Small intestine (tissue), 7 donors: Measurements from ENCODE around the gene AKNAD1. TPM values are rescaled to one million over a fixed set of nuclear protein-coding genes. Genes with fewer than 3 reads are reported as not detected.
A peak's percentile ranks its signal among the peaks of the same experiment; 100 is the strongest.
"Not testable (repeated sequence)": the region's sequence is repeated elsewhere in the genome, so short reads cannot be mapped to it uniquely, and the experiment has no call there.

ENCODE experiments used
- DNase-seq, 2 donors: peaks; one replicate each; pipeline versions ENCODE4 v3.0.0 to v3.0.0-alpha.2; 2013
- FAIRE-seq: peaks from 2 replicates; lab custom pipeline; 2012; peaks lifted over from hg19 to GRCh38; lab: Jason Lieb, UNC
- H3K27ac ChIP-seq, 3 donors: one replicate each; pipeline ENCODE4 v1.5.1; 2013; ENCODE audit warnings: low read length in 2 of 3, mild to moderate bottlenecking in 2 of 3, control low read depth in 1 of 3, inconsistent platforms in 1 of 3, low read depth in 1 of 3, moderate library complexity in 1 of 3
- H3K27me3 ChIP-seq, 3 donors: one replicate each; pipeline ENCODE4 v1.6.1; 2013; ENCODE audit warnings: low read length in 3 of 3, inconsistent platforms in 1 of 3; ENCODE audit not compliant: control insufficient read depth in 3 of 3, insufficient read depth in 3 of 3
- H3K36me3 ChIP-seq, 3 donors: one replicate each; pipeline ENCODE4 v1.6.1; 2013; ENCODE audit warnings: low read length in 3 of 3, inconsistent platforms in 1 of 3, low read depth in 1 of 3, mild to moderate bottlenecking in 1 of 3, moderate library complexity in 1 of 3; ENCODE audit not compliant: control insufficient read depth in 3 of 3, insufficient read depth in 2 of 3
- H3K4me1 ChIP-seq, 3 donors: one replicate each; pipeline ENCODE4 v1.6.1; 2013; ENCODE audit warnings: low read length in 2 of 3, inconsistent platforms in 1 of 3, low read depth in 1 of 3, mild to moderate bottlenecking in 1 of 3, moderate library complexity in 1 of 3; ENCODE audit not compliant: control insufficient read depth in 3 of 3, insufficient read depth in 2 of 3
- H3K4me3 ChIP-seq, 3 donors: one replicate each; pipeline ENCODE4 v1.5.1; 2013; ENCODE audit warnings: low read length in 3 of 3, control low read depth in 1 of 3, inconsistent platforms in 1 of 3, low read depth in 1 of 3, mild to moderate bottlenecking in 1 of 3, moderate library complexity in 1 of 3
- H3K9me3 ChIP-seq, 2 donors: one replicate each; pipeline ENCODE4 v1.6.1; 2013; ENCODE audit warnings: low read depth in 1 of 2, low read length in 1 of 2; ENCODE audit not compliant: control insufficient read depth in 2 of 2, insufficient read depth in 1 of 2
- WGBS, 3 donors: extraction: QIAGEN DNeasy Blood & Tissue Kit; methylation state at CpG; one replicate each; pipeline ENCODE4 v1.1.7; 2013; 5-methylcytosine and 5-hydroxymethylcytosine counted together
- polyA plus RNA-seq, 4 donors: library from polyadenylated mRNA; stranded (reverse) in 3 of 4; unstranded in 1 of 4; fragments of 200-250 nt in 3 of 4; fragments of 120-200 nt in 1 of 4; gene quantifications; one replicate each; pipeline versions ENCODE4 v1.2.1 to v1.2.3, GENCODE V29; 2013
- donor health status: healthy with polysubstance abuse.
- donor health status: control.
- donor health status: control.
- donor health status: Bipolar disorder and iron deficiency.
- donor health status: healthy.

Gene AKNAD1
- polyA plus RNA-seq, 4 donors, result 0.03 to 0.22 TPM; not detected in 2

DNA sequence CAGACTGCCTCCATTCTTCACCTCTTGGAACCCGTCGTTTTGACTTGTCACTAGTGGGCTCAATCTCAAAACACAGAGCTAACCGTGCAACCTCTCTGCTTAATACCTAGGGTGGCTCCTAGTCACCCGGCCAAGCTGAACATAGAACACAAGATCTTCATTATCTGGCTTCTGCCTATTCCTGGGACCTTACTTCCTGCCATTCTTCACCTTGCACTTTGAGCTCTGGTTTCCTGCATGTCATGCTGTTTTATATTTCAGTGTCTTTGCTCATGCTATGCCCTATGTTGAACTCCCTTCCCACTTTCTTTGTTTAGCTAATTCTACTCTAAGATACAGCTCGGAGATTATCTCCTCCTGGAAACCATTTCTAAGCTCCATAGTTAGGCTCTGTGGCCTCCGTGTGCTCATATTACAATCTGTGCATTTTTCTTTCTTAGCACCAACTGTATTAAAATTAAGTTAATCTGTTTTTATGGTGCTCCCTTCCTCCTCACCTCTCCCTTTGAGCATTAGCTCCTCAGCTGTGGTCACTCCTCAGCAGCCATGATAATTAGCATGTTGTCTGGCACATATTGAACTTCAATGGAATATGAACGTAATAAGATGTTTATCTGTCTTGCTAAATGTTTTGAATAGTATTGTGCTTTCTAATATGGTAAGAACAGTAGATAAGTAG is 33.0 kb upstream of the AKNAD1 start:
- H3K27ac ChIP-seq, result peak overlapping the region; percentile 35 to 50 (median 37)
- no peaks in the 10 kb centered on the region for H3K9me3 ChIP-seq
- DNase-seq (peak; percentile 67 to 74), FAIRE-seq (no peak)
- H3K4me3 ChIP-seq, result no peak overlapping the region
- H3K36me3 ChIP-seq, result peaks cover 0 to 4% (median 0%) of the 10 kb centered on the region in 3 donors
- no peaks in the 10 kb centered on the region for H3K27me3 ChIP-seq
- peaks cover 3 to 10% (median 3%) of the 10 kb centered on the region in 3 donors for H3K4me1 ChIP-seq
- WGBS, 3 donors, result 64 to 70% (median 68%) methylated on average over 7 of the region's 7 CpGs

DNA sequence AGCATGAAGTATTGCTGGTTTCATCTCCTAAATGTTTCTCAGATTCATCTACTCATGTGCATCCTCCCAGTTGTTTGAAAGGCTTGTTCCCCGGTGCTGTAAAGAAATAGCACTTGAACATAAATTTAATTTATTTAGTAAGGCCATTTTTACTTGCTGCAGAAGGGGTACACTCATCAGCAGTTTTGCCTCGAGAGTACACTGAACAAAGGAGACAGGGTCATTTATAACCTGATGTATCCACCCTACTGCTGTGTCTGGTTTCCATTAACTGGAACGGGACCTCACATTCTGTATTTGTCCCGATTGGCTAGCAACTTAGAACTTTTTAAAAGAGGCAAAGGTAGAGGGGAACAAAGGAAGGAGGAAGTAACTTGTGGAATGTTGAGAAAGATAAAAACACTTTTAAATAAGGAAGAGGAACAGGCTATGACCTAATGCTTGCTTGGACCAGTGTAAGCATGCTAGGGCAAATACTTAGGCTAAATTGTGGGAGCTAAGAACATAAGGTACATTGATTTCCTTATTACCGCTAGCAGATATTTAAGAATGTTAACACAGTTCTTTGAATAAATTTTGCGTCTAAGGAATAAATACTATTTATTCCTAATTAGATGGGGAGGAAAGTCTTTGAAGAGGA is 32.2 kb upstream of the AKNAD1 start:
- not testable (repeated sequence) for H3K4me3 ChIP-seq, DNase-seq, H3K9me3 ChIP-seq, H3K36me3 ChIP-seq, FAIRE-seq, H3K4me1 ChIP-seq, H3K27me3 ChIP-seq
- peak overlapping the region in 1 of 3 donors; percentile 50 for H3K27ac ChIP-seq
- 67 to 85% (median 82%) methylated on average over 6 of the region's 6 CpGs for WGBS, 3 donors

DNA sequence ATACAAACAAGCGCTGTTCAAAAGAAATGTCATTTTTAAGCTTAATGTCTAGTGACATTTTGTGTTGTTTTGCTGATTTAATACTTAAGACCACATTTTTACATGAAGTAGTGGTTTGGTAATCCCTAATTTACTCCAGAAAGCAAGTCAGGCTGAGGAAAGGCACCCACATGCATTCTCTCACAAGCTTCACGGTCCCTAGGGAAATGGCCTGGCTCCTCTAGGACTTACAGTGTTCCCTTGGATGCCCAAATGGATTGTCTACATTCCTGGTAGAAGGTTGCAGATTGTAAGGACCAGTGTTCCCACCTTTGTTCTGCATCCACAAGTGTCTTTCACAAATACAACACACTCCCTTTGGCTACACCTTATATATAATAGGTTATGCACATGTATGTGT is 29.4 kb upstream of the AKNAD1 start:
- FAIRE-seq, result no peak
- no peak overlapping the region for H3K4me3 ChIP-seq

DNA sequence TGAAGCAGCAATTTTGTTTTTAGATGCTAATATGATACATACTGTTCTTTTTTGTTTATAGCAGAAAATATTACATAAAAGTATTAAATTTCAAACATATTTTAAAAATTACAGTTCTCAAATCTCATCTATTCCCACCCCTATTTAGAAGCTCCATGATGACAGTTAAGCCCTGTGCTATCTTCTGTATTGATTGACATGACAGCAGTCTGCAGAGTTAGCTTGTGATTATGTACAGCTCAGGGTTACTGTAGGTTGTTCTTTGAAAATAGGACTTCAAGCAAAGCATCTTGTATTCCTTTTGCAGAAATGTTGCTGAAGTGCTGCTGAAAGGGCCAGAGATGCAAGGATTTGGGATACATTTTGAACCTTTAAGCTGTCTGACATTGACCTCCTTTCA is 28.1 kb upstream of the AKNAD1 start:
- H3K27ac ChIP-seq, result no peak overlapping the region
- no peaks in the 10 kb centered on the region for H3K9me3 ChIP-seq
- no peak for FAIRE-seq
- peaks cover 1 to 5% (median 3%) of the 10 kb centered on the region in 3 donors for H3K4me1 ChIP-seq
- H3K36me3 ChIP-seq, result peaks cover 0 to 4% (median 0%) of the 10 kb centered on the region in 3 donors
- H3K27me3 ChIP-seq, result no peaks in the 10 kb centered on the region
- no peak overlapping the region for H3K4me3 ChIP-seq
- DNase-seq, result no peak

More for the DNA sequence above, 29.4 kb upstream of the AKNAD1 start:
- Histone ChIP-seq H3K27ac (no peak overlapping the region), H3K27me3 (no peaks in the 10 kb centered on the region), H3K36me3 (peaks cover 0 to 4% (median 0%) of the 10 kb centered on the region in 3 donors), H3K4me1 (peaks cover 3 to 10% (median 3%) of the 10 kb centered on the region in 3 donors), H3K9me3 (no peaks in the 10 kb centered on the region)
- DNase-seq, result no peak
- 97 to 100% (median 99%) methylated on average over 2 of the region's 2 CpGs for WGBS, 3 donors

DNA sequence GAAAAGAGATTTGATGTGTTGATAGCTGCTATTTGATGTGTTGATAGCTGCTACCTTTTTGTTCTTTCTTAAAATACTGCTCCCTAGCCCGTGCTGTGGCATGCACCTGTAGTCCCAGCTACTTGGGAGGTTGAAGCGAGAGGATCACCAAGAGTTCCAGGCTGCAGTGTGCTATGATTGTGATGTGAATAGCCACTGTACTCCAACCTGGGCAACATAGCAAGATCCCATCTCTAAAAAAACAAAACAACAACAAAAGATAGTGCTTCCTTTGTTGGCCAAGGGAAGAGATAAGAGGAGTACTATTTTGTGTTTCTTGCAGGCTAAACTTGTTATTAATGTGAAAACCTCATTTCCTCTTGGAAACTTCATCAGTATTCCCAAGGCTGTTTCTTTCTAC is 25.9 kb upstream of the AKNAD1 start:
- no peaks in the 10 kb centered on the region for H3K9me3 ChIP-seq
- WGBS, 3 donors, result 96 to 98% (median 97%) methylated on average over 2 of the region's 2 CpGs
- DNase-seq (no peak), FAIRE-seq (no peak)
- H3K4me1 ChIP-seq, result peaks cover 0 to 4% (median 3%) of the 10 kb centered on the region in 3 donors
- no peak overlapping the region for H3K27ac ChIP-seq
- peaks cover 0 to 4% (median 0%) of the 10 kb centered on the region in 3 donors for H3K36me3 ChIP-seq
- H3K4me3 ChIP-seq, result no peak overlapping the region
- H3K27me3 ChIP-seq, result no peaks in the 10 kb centered on the region

DNA sequence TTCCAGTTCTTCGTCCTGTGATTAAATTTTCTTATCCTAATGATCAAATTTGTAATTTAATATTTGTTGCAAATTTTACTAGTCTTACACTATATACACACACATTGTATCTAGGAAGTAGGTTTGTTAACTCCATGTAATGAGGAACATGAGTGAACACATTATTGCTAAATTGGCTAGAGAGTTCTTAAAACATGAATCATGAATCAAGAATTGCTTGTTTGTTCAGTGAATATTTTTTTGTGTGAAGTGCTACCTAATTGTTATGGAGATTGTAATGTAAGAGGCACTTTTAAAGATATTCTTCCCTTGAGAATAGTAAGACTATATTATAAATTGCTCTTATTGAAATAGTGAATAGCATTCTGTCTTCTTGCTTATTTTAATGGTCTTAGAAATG is 24.5 kb upstream of the AKNAD1 start:
- Histone ChIP-seq H3K27ac (no peak overlapping the region), H3K27me3 (no peaks in the 10 kb centered on the region), H3K4me3 (no peak overlapping the region), H3K4me1 (peaks cover 0 to 4% (median 3%) of the 10 kb centered on the region in 3 donors), H3K36me3 (no peaks in the 10 kb centered on the region), H3K9me3 (no peaks in the 10 kb centered on the region)
- 93 to 94% (median 93%) methylated on average over 1 of the region's 1 CpG for WGBS, 3 donors
- FAIRE-seq (no peak), DNase-seq (no peak)

DNA sequence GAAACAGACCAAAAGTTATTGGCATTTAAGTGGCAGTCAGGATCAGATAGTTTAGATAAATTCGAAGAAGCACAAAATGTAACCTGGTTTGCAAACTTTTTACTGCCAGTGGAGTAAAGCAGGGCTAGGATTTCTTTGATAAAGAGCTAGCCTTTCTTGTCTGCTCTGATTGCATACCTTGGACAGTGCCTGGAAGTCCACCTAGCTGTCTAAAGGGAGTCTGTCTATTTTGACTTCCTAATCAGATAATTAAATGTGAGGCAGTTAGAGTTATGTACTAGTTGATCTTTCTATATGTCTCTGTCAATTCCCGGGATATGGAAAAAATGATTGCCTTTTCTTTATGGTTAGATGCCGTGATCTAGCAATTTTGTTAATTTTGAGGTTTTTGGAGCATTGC is 24.0 kb upstream of the AKNAD1 start:
- Histone ChIP-seq H3K4me3 (no peak overlapping the region), H3K27me3 (no peaks in the 10 kb centered on the region), H3K36me3 (no peaks in the 10 kb centered on the region), H3K27ac (no peak overlapping the region), H3K4me1 (peaks cover 0 to 4% (median 3%) of the 10 kb centered on the region in 3 donors), H3K9me3 (no peaks in the 10 kb centered on the region)
- WGBS, 3 donors, result 65 to 85% (median 77%) methylated on average over 3 of the region's 3 CpGs
- DNase-seq (peak in 1 of 2 donors; percentile 8), FAIRE-seq (no peak)

DNA sequence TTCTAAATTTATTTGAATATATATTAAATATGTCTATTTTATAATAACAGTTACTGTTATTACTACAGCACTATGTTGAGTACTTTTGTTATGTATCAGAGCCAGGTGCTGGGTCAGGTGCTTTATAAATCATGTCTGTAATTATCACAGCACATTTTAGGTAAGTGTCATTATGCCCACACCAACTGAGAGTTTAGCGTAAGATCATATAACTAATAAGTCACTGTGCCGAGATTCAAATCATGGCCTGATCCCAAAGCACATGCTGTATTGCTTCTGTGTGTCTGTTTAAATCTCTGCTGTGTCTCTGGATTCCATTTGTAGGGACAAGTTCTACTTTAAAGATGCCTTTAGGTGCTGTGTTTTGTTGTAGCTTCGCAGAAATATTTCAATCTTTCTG is 21.8 kb upstream of the AKNAD1 start:
- Histone ChIP-seq H3K4me3 (no peak overlapping the region), H3K4me1 (peaks cover 0 to 4% (median 3%) of the 10 kb centered on the region in 3 donors), H3K27me3 (no peaks in the 10 kb centered on the region), H3K36me3 (no peaks in the 10 kb centered on the region), H3K27ac (no peak overlapping the region), H3K9me3 (no peaks in the 10 kb centered on the region)
- 74 to 78% (median 74%) methylated on average over 3 of the region's 3 CpGs for WGBS, 3 donors
- DNase-seq, result no peak
- FAIRE-seq, result no peak
